NT2/D1 (cell line): ENCODE data around the gene NATD1.

Experiments used
- SUZ12 ChIP-seq: IDR thresholded peaks from 2 replicates; pipeline ENCODE4 v1.6.1; 2011; ENCODE audit not compliant: insufficient read length, insufficient read depth; ENCODE audit errors: extremely low read depth
- YY1 ChIP-seq: IDR thresholded peaks from 2 replicates; pipeline ENCODE4 v1.6.1; 2011; ENCODE audit not compliant: insufficient read length, insufficient read depth
- ZNF274 ChIP-seq: IDR thresholded peaks from 2 replicates; pipeline ENCODE4 v1.6.1; 2011; ENCODE audit warnings: mild to moderate bottlenecking, low read depth, low read length

DNA sequence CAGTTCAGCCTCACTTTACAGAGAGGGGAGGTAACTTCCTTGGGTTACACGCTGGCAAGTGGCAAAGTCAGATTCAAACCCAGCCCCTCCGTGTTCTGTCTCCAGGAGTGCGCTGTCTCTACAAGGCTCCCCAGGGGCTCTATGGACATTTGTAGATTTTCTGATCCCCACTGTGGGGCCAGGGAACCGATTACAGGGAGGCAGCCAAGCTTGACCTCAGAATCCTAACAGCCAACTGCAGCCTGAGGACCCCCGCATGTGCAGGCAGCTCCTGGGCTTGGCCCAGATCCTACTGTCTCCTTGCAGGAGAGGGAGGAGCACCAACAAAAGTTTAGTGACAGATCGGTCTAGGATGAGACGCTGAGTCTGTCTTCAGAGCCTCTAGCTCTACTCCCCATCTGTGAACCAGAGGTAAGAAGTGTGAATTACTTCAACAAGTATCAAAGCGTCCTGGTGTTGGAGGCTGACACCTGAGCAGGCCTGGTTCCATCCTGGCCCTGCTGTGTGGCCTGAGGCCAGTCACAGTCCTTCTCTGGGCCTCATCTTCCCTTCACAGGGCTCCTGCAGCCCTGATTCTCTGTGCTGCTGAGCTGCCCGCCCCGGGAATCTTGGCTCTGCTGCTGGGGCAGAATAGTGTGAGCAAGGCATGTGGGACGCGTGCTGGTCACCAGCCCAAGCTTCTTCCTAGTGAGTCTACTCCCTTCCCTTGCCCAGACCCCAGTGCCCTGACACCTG, 9.2 kb upstream of the NATD1 start:
- TF ChIP-seq YY1 (no peak), ZNF274 (no peak), SUZ12 (no peak)
